HUDEP-2 (cell line): ENCODE data around the gene INTS1.
"Not testable (repeated sequence)": the region's sequence is repeated elsewhere in the genome, so short reads cannot be mapped to it uniquely, and the experiment has no call there.

Experiments
- DNase-seq, 76 experiments: peaks; one replicate each; lab custom pipeline; 2025; ENCODE audit not compliant: unreplicated experiment in 76 of 76; lab: John Stamatoyannopoulos, UW

The INTS1 gene

GRCh38 chr7:1449501-1449900 lies 54.7 kb downstream of the INTS1 start:
- DNase-seq, result no peak

DNA sequence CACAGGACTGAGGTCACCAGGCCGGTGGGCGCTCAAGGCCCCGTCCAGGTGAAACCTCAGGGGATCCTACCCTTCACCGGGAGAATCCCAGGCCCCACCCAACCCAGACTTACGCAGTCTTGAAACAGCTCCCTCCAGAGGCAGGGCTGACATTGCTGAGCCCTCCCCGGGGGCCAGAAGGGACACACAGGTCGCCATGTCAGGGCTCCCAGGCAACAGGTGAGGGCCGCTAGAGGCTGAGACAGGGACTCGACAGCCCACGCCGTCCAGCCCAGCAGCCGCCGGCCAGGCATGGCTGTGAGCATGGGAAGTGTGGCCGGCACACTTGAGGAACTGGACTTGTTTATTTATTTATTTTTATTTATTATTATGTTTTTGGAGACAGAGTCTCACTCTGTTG lies 55.2 kb downstream of the INTS1 start:
- DNase-seq, result no peak

DNA sequence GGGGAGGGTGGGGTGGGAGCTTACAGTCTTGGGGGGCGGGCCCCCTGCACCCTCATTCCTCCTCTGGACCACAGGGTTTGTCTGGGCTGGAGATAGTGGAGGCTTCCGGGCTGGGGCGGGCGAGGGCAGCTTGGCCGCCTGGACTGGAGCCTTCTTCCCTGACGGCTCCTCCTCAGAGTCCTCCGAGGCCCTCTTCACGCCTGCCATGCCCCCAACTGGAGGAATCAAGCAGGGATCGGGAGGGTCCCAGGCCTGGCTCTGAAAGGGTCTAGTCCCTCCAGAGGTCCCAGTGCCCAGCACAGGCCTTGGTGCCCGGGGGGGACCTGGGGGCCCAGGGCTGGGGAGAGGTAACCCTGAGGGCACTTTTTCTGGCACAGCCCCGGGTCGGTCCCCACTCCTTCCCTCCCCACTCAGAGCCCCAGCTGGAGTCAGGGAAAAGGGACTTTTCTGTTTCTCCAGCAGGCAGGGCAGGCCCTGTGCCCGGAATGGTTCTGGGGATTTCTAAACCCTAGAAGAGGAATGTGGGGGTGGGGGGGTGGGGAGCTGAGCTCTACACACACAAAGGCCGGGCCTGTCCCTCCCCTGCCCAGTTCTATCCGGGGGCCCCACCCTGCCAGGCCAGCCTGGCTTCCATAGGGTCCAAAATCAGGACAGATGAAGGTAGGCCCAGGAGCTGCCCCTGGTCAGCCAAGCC lies 56.5 kb downstream of the INTS1 start:
- no peak for DNase-seq

- DNase-seq, result no peak
Measured at GRCh38 chr7:1447112-1447511, 57.1 kb downstream of the INTS1 start.

DNA sequence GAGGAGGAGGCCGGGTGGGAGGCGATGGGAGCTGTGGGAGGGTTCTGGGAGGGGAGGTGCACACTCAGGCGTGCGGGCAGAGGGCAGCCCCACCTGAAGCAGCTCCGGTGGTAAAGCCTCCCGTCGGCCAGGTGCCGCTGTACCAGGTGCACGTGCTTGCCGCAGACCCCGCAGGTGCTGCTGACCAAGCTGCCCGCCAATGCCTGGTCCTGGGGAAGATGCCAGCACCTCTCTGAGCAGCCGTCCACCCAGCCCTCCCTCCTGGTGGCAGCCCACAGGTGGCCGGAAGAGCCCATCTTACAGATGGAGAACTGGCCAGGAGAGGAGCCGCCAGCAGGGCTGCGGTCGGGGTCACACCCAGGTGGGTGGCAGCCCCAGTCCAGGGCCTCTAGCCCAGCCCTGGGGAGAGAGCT lies 57.6 kb downstream of the INTS1 start:
- no peak for DNase-seq

- peak in 13 of 76 experiments; percentile 10 to 62 (median 30) for DNase-seq
Measured at GRCh38 chr7:1446026-1446425, 58.2 kb downstream of the INTS1 start.

GRCh38 chr7:1445341-1445740 lies 58.8 kb downstream of the INTS1 start:
- no peak for DNase-seq

- no peak for DNase-seq
Measured at GRCh38 chr7:1444925-1445322, 59.3 kb downstream of the INTS1 start.

DNA sequence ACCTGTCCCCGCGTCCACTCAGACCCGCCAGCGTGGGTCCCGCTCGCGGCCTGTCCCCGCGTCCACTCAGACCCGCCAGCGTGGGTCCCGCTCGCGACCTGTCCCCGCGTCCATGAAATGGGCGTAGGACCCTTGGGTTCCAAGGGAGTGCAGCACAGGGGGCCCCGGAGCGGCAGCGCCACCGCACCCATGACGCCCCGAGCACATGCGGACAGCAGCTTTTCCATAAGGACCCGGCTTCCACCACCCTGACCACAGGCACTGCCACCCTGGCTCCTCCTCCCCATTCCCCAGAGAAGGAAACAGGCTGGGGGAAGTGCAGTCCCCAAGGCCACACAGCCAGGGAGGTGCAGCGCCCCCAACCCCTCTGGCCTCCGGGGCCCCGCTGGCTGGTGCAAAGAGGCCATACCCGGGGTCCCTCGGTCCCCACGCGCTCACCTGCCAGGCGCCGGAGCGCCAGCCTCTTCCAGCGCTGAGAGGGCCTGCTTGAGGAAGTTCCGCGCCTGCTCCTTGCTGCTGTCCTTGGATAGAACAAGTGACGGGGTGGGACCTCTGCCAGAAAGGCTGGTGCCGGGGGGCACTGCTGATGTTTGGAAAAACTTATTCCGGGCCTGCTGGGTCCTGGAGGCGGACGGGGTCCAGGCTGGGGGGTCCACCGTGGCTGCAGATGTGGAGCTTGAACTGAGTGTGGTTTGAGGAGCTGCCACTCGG lies 59.8 kb downstream of the INTS1 start:
- no peak for DNase-seq

DNA sequence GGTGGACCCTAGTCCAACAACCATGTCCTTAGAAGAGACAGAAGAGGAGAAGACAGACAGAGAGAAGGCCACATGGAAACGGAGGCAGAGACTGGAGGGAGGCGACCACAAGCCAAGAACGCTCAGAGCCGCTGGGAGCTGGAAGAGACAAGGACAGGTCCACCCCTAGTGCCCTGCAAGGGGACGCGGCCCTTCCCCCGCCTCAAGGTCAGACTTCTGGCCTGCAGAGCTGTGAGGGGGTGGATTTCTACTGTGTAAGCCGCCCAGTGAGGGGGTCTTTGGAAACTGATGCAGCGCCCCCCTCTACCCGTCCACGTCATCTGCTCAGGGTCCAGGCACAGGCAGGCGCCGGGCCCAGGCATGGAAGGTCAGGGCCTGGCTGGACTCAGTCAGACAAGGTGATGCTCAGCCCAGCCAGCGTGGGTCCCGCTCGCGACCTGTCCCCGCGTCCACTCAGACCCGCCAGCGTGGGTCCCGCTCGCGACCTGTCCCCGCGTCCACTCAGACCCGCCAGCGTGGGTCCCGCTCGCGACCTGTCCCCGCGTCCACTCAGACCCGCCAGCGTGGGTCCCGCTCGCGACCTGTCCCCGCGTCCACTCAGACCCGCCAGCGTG lies 60.5 kb downstream of the INTS1 start:
- DNase-seq, result not testable (repeated sequence)

DNA sequence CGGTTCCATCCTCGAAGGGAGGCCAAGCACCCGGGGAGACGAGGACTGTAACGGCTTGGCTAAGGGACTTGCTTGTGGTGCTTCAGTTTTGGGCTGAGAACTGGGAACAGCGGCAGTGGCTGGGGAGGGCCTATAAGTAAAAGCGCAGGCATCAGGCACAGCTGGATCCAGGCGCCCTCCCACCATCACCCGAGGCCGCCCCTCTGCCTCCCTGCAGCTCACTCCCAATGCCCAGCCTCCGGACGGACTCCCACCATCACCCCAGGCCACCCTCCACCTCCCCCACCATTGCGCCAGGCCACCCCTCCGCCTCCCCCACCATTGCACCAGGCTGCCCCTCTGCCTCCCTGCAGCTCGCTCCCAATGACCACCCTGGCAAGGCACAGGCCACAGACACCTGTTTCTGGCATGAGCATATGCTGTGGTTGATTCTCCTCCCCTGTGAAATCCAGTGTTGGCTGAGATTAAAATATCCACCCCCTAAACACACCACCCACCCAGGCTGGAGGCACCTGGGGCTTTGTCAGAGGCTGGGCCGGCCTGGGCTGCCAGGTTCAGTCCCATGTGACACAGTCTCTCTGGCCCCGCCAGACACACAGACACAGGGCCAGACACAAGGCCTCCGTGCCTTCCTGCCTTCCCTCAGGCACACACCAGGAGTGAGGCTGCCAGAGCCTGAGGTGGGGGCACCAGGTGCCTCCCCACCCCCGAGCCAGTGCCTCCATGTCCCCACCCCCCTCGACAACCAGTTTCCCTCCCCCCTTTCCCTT lies 61.6 kb downstream of the INTS1 start:
- no peak for DNase-seq

DNA sequence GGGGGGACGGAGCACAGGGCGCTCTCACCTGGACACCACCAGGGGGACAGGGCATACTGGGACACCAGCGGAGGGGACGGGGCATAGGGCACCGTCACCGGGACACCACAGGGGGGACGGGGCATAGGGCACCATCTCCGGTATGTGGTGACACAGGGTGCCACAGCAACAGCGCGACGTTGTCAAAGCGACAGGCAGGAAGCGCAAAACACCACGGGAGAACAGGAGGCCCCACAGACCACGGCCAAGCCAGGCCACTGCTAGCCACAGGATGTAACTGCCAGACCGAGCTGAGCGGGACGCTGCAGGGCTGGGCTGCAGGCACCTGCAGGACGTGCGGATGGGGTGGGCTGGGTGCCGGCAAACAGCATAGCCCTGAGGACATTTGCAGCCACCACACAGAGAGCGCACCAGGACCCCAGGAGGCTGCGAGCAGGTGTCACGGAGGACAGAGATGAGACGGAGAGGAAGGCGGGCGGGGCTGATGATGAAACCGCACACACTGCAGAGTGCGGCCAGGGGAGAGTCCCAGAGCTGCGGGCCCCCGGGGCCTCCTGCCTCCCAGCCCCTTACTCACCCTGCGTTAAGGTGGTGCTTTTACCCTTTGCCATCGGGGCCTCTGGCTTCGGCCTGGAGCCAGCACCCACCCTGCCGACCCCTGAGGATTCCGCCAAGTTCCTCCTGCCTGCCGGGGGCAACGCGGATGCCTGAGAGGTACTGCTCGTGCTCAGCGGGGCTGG lies 62.4 kb downstream of the INTS1 start:
- DNase-seq, result no peak

DNA sequence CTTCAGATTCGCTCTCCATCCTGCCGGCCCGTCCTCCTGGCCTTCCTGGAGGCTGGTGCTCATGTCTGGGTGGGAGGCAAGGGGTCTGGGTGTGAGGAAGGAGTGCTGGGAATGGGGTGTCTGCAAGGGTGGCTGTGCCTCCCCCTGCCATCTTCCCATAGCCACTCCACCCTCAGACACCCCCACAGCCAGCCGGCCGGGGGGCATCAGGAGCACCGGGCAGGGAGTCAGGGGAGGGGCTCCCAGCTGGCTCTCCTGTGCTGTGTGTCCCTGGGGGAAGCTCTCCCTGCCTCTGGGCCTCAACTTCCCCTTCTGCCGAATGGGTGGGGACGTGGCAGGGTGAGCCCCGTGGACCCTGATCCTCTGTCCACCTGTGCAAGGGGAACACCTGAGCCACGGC lies 63.6 kb downstream of the INTS1 start:
- DNase-seq, result no peak

- peak in 1 of 76 experiments; percentile 38 for DNase-seq
Measured at GRCh38 chr7:1439373-1440363, 64.5 kb downstream of the INTS1 start.

- no peak for DNase-seq
Measured at GRCh38 chr7:1438821-1439220, 65.4 kb downstream of the INTS1 start.

DNA sequence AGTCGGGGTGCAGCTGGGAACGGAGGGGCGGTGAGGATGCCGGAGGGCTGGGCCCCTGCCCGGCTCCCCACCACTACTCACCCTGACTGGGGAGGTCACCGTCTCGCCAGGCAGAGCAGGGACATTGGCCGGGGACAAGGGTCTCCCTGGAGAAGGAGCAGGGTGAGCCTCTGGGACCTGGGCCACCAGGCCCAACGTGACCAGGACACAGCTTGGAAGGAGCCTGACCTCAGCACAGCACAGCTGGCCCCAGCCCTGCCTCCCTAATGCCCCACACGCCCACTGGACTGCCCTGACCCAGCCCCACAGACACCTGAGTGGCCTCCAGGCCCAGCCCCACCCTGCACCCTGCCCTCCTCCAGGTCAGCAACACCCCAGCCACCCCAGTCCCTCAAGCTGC lies 66.0 kb downstream of the INTS1 start:
- no peak for DNase-seq

- DNase-seq, result no peak
Measured at GRCh38 chr7:1437155-1437880, 66.9 kb downstream of the INTS1 start.

DNA sequence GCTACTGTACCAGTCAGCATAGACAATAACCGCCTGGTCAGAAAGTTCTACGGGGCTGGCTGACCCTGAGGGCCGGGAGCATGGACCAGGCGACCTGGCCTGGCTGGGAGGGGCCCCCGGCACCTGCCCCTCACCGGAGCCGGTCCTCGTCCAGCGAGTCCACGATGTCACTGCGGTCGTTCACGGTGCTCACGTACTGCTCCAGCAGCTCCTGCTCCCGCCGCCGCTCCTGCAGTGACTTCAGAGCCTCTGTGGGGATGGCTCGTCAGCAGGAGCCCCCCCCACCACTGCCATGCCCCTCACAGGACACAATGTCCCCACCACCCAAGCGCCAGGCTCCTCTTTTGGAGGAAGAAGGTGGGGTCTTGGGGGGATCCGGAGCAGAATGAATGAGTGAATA lies 67.6 kb downstream of the INTS1 start:
- no peak for DNase-seq
